Activated CD4-positive, alpha-beta memory T cell treated with anti-CD3 and anti-CD28 coated beads, Interleukin-2, amount 10 ng/mL, durations not matched to agents 7 days and 5 days (primary cell): ENCODE measurements around the gene TAS2R20. TPM values are rescaled to one million over a fixed set of nuclear protein-coding genes. Genes with fewer than 3 reads are reported as not detected.
"Not testable (repeated sequence)": the region's sequence is repeated elsewhere in the genome, so short reads cannot be mapped to it uniquely, and the experiment has no call there.

Experiments
- CTCF ChIA-PET: fragments of 350-600 bp; sonication (Branson Sonifier 250); formaldehyde crosslinking; loops from one replicate; lab custom pipeline; 2021; ENCODE audit warnings: antibody characterized with exemption, inconsistent platforms; lab: Charles Lee
- POLR2A ChIA-PET: fragments of 350-600 bp; sonication (Branson Sonifier 250); formaldehyde crosslinking; loops from one replicate; lab custom pipeline; 2021; ENCODE audit warnings: antibody characterized with exemption; lab: Charles Lee
- DNase-seq: peaks from one replicate; pipeline ENCODE4 v3.0.0-alpha.2; 2020
- H3K27ac Mint-ChIP-seq: one replicate; pipeline ENCODE4 v1.8.0; 2021; ENCODE audit warnings: mild to moderate bottlenecking, mixed read lengths
- H3K27me3 Mint-ChIP-seq: one replicate; pipeline ENCODE4 v1.8.0; 2021; ENCODE audit warnings: mixed read lengths
- H3K36me3 Mint-ChIP-seq: one replicate; pipeline ENCODE4 v1.8.0; 2021; ENCODE audit warnings: low read depth, mixed read lengths
- H3K4me1 Mint-ChIP-seq: one replicate; pipeline ENCODE4 v1.8.0; 2021; ENCODE audit warnings: mixed read lengths
- H3K4me3 Mint-ChIP-seq: one replicate; pipeline ENCODE4 v1.8.0; 2021; ENCODE audit warnings: mild to moderate bottlenecking, mixed read lengths
- H3K9me3 Mint-ChIP-seq: one replicate; pipeline ENCODE4 v1.8.0; 2021; ENCODE audit warnings: mixed read lengths
- total RNA-seq, 2 experiments: library from RNA; stranded (reverse); gene quantifications; one replicate each; pipeline ENCODE4 v1.2.3, GENCODE V29; 2021

Gene TAS2R20, protein sequence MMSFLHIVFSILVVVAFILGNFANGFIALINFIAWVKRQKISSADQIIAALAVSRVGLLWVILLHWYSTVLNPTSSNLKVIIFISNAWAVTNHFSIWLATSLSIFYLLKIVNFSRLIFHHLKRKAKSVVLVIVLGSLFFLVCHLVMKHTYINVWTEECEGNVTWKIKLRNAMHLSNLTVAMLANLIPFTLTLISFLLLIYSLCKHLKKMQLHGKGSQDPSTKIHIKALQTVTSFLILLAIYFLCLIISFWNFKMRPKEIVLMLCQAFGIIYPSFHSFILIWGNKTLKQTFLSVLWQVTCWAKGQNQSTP
- total RNA-seq, result under 1 TPM; 0.50 to 0.78 TPM

DNA sequence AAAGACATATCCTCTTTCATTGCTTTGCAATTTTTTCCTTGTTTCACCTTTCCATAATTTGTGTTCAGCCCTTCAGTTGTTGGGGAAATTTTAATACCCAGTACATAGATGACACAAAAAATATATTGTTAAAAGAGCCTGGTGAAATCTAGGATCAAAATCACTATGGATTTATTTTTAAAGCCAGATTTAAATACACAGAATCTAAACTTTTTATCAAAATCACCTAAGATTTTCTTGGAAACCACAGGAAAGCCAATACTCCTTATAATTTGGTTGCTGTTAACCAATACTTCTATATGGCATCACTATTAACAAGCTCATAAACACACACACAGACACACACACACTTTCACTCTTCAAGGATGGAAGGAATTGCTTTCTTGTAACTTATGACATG lies at the start of gene TAS2R20:
TSS of gene TAS2R20 (minus strand) at position 101 of the 400 bp plus-strand sequence. CDS start 429 bp downstream, outside the sequence.
- no peak within 1 kb of the TSS for H3K4me3 Mint-ChIP-seq
- H3K4me1 Mint-ChIP-seq, result no peaks in the 10 kb centered on the region
- H3K9me3 Mint-ChIP-seq, result no peaks in the 10 kb centered on the region
- no peak for DNase-seq
- CTCF ChIA-PET, result interaction anchor here (0.7 kb wide), 1 partner anchor 10 kb away, joined by 3 read pairs; no protein-coding TSS in a partner anchor
- POLR2A ChIA-PET, result no interaction called here
- no peak within 1 kb of the TSS for H3K27ac Mint-ChIP-seq
- H3K36me3 Mint-ChIP-seq, result peaks cover 2% of the 10 kb centered on the region
- H3K27me3 Mint-ChIP-seq, result no peaks in the 10 kb centered on the region

DNA sequence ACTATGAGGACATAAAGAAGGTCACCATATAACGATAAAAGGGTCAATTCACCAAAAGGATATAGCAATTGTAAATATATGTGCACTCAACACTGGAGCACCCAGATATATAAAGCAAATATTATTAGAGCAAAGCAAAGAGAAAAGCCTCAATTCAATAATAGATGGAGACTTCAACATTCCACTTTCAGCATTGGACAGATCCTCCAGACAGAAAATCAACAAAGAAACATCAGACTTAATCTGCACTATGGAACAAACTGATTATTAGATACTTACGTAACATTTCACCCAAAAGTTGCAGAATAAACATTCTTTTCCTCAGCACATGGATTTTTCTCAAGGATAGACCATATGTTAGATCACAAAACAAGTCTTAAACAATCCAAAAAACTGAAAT lies 43.3 kb upstream of the TAS2R20 start:
- POLR2A ChIA-PET, H3K4me3 Mint-ChIP-seq, H3K27ac Mint-ChIP-seq, H3K27me3 Mint-ChIP-seq, DNase-seq, CTCF ChIA-PET, H3K9me3 Mint-ChIP-seq, H3K4me1 Mint-ChIP-seq: not testable (repeated sequence)
- peaks cover 32% of the 10 kb centered on the region for H3K36me3 Mint-ChIP-seq

GRCh38 chr12:11040162-11040561 lies 42.1 kb upstream of the TAS2R20 start:
- Mint-ChIP-seq H3K9me3 (peaks cover 8% of the 10 kb centered on the region), H3K4me3 (no peak overlapping the region), H3K27ac (no peak overlapping the region), H3K36me3 (peaks cover 30% of the 10 kb centered on the region), H3K4me1 (no peaks in the 10 kb centered on the region), H3K27me3 (no peaks in the 10 kb centered on the region)
- ChIA-PET POLR2A (no interaction called here), CTCF (no interaction called here)
- DNase-seq, result no peak

DNA sequence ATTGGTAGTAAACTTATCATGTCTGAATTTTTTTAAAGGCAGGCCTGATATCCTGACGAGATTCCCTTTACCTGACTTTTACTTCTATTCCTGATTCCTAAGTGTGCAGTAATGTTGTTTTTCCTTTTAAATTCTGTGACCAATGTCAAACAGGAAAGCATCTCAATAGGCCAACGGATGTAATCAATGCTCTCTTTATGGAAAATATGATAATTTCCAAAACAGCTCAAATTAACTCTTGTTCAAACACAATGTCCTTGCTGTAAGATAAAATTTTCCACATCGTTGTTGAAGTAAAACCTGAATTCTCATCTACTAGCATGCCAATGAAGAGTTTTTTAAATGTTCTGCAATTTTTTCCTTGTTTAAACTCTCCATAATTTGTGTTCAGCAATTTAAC lies 41.1 kb upstream of the TAS2R20 start:
- H3K36me3 Mint-ChIP-seq, result peaks cover 26% of the 10 kb centered on the region
- DNase-seq, result no peak
- POLR2A ChIA-PET, result no interaction called here

DNA sequence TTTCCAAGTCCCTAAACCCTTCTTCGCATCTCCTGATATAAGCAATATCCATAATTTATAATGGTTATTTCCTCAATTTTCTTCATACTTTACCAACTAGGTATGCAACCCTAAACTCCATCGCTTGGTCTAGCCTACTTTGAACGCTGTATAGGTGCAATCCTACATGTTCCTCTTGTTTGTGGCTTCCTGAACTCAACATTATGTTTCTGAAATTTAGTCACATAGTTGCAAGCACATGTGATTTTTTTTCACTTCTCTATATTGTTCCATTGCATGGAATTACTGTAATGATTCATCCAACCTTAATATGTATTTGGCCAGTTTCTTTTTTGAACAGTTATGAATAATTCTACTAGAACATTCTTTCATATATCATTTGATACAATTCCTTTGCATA lies 35.9 kb upstream of the TAS2R20 start:
- H3K4me1 Mint-ChIP-seq, POLR2A ChIA-PET, H3K9me3 Mint-ChIP-seq, CTCF ChIA-PET, H3K4me3 Mint-ChIP-seq, H3K27me3 Mint-ChIP-seq, H3K27ac Mint-ChIP-seq, DNase-seq: not testable (repeated sequence)
- H3K36me3 Mint-ChIP-seq, result peaks cover 12% of the 10 kb centered on the region

More for the DNA sequence above, 41.1 kb upstream of the TAS2R20 start:
- CTCF ChIA-PET, result no interaction called here
- no peaks in the 10 kb centered on the region for H3K27me3 Mint-ChIP-seq
- H3K9me3 Mint-ChIP-seq, result peaks cover 8% of the 10 kb centered on the region
- H3K27ac Mint-ChIP-seq, result no peak overlapping the region
- H3K4me1 Mint-ChIP-seq, result no peaks in the 10 kb centered on the region
- H3K4me3 Mint-ChIP-seq, result no peak overlapping the region

GRCh38 chr12:11031307-11031706 lies 33.2 kb upstream of the TAS2R20 start, which contains the start of gene TAS2R31:
Gene TAS2R31 (minus strand): TSS chr12:11031407. CDS start chr12:11031335, 72 bp downstream.
- no peak within 1 kb of the TSS for H3K27ac Mint-ChIP-seq
- DNase-seq, result no peak
- ChIA-PET POLR2A (no interaction called here), CTCF (no interaction called here)
- no peak within 1 kb of the TSS for H3K4me3 Mint-ChIP-seq
- peaks cover 15% of the 10 kb centered on the region for H3K36me3 Mint-ChIP-seq
- H3K4me1 Mint-ChIP-seq, result no peaks in the 10 kb centered on the region
- H3K27me3 Mint-ChIP-seq, result no peaks in the 10 kb centered on the region
- H3K9me3 Mint-ChIP-seq, result peaks cover 3% of the 10 kb centered on the region

GRCh38 chr12:11026118-11026517 lies 28.0 kb upstream of the TAS2R20 start:
- DNase-seq, result no peak
- Mint-ChIP-seq H3K27me3 (no peaks in the 10 kb centered on the region), H3K4me1 (no peaks in the 10 kb centered on the region), H3K36me3 (peaks cover 16% of the 10 kb centered on the region), H3K27ac (no peak overlapping the region), H3K9me3 (peaks cover 3% of the 10 kb centered on the region), H3K4me3 (no peak overlapping the region)
- CTCF ChIA-PET, result no interaction called here
- POLR2A ChIA-PET, result no interaction called here

DNA sequence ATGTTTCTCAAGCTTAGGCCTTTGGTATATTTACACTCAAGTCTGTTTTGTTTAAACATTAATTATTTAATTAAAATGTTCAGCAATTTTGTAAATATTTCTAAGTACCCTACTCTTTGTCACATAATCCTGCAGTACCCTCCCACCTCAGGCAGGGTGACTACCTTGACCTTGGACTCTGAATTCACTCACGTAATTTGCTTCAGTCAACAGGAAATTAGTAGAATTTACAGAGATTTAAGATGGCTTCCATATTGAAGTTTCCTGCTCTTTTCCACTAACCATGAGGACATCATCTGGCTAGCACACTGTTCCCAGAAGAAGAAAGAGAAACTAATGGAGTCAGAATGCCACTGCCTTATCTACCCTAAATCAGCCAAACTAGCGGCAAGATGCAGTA lies 25.3 kb upstream of the TAS2R20 start:
- H3K9me3 Mint-ChIP-seq, result peaks cover 3% of the 10 kb centered on the region
- POLR2A ChIA-PET, result no interaction called here

DNA sequence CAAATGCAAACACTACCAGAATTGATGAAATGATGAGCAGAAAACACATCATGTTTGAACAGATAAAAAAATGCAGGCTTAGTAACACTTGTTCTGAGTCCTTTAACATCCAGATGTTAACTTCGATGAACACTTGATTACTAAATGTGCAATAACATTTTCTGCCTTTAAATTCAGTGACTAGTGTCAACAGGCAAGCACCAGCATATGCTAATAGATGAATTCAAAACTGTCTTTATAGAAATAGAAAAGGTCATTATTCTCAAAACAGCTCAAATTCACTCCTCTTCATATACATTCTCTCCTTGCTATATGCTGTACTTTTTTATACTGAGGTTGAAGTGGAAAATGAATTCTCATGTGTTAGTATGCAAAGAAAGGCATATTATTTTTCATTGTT lies 24.4 kb upstream of the TAS2R20 start, which contains the start of gene TAS2R19:
TSS of gene TAS2R19 (minus strand) at position 101 of the 400 bp plus-strand sequence. CDS start at position 52, 49 bp downstream.
- peaks cover 10% of the 10 kb centered on the region for H3K36me3 Mint-ChIP-seq
- no peaks in the 10 kb centered on the region for H3K4me1 Mint-ChIP-seq
- no peaks in the 10 kb centered on the region for H3K27me3 Mint-ChIP-seq
- H3K4me3 Mint-ChIP-seq, result no peak within 1 kb of the TSS
- H3K9me3 Mint-ChIP-seq, result peaks cover 3% of the 10 kb centered on the region
- DNase-seq, result no peak
- ChIA-PET CTCF (no interaction called here), POLR2A (no interaction called here)
- H3K27ac Mint-ChIP-seq, result no peak within 1 kb of the TSS

More for the DNA sequence above, 25.3 kb upstream of the TAS2R20 start:
- H3K4me1 Mint-ChIP-seq, result no peaks in the 10 kb centered on the region
- DNase-seq, result no peak
- no peaks in the 10 kb centered on the region for H3K27me3 Mint-ChIP-seq
- no peak overlapping the region for H3K27ac Mint-ChIP-seq
- no peak overlapping the region for H3K4me3 Mint-ChIP-seq
- CTCF ChIA-PET, result no interaction called here
- H3K36me3 Mint-ChIP-seq, result peaks cover 10% of the 10 kb centered on the region

GRCh38 chr12:11016937-11017336 lies 18.8 kb upstream of the TAS2R20 start:
- no peak overlapping the region for H3K27ac Mint-ChIP-seq
- no peaks in the 10 kb centered on the region for H3K9me3 Mint-ChIP-seq
- CTCF ChIA-PET, result no interaction called here
- DNase-seq, result no peak
- peaks cover 6% of the 10 kb centered on the region for H3K36me3 Mint-ChIP-seq
- no peaks in the 10 kb centered on the region for H3K4me1 Mint-ChIP-seq
- H3K4me3 Mint-ChIP-seq, result no peak overlapping the region
- POLR2A ChIA-PET, result no interaction called here
- H3K27me3 Mint-ChIP-seq, result no peaks in the 10 kb centered on the region

- Mint-ChIP-seq H3K4me1 (no peaks in the 10 kb centered on the region), H3K9me3 (no peaks in the 10 kb centered on the region), H3K27ac (no peak overlapping the region), H3K27me3 (no peaks in the 10 kb centered on the region), H3K36me3 (peaks cover 6% of the 10 kb centered on the region), H3K4me3 (no peak overlapping the region)
- CTCF ChIA-PET, result no interaction called here
- DNase-seq, result no peak
- POLR2A ChIA-PET, result no interaction called here
These were observed 17.8 kb upstream of the TAS2R20 start for GRCh38 chr12:11015775-11016430.

DNA sequence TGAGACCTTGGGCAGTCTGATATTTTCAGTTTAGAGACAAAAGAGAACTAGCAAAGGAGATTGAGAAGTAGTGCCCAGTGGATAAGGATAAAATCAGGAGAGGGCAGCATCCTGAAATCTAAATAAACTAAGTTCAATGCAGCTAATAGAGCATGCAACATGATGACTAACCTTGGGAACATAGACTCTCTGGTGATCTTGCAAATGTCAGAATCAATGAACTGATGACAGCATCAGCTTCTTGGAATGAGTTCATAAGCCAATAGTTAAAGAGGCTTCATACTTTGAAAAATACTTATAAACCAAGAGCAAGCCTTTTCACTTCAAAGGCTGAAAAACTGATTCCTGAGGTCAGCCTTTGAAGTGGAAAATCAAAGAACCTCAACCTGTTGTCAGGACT lies 16.1 kb upstream of the TAS2R20 start:
- CTCF ChIA-PET, result no interaction called here
- Mint-ChIP-seq H3K27ac (no peak overlapping the region), H3K36me3 (peaks cover 6% of the 10 kb centered on the region), H3K27me3 (no peaks in the 10 kb centered on the region), H3K4me1 (no peaks in the 10 kb centered on the region), H3K9me3 (no peaks in the 10 kb centered on the region), H3K4me3 (no peak overlapping the region)
- POLR2A ChIA-PET, result no interaction called here
- DNase-seq, result no peak

GRCh38 chr12:11007608-11008007 lies 9.5 kb upstream of the TAS2R20 start:
- no peak for DNase-seq
- Mint-ChIP-seq H3K9me3 (no peaks in the 10 kb centered on the region), H3K4me3 (no peak overlapping the region), H3K4me1 (no peaks in the 10 kb centered on the region), H3K27me3 (no peaks in the 10 kb centered on the region), H3K27ac (no peak overlapping the region), H3K36me3 (peaks cover under 1% of the 10 kb centered on the region)
- ChIA-PET POLR2A (no interaction called here), CTCF (interaction anchor here (0.5 kb wide), 1 partner anchor 9 kb away, joined by 3 read pairs; no protein-coding TSS in a partner anchor)
